Measurements from ENCODE around the gene RIOX2.

DNA sequence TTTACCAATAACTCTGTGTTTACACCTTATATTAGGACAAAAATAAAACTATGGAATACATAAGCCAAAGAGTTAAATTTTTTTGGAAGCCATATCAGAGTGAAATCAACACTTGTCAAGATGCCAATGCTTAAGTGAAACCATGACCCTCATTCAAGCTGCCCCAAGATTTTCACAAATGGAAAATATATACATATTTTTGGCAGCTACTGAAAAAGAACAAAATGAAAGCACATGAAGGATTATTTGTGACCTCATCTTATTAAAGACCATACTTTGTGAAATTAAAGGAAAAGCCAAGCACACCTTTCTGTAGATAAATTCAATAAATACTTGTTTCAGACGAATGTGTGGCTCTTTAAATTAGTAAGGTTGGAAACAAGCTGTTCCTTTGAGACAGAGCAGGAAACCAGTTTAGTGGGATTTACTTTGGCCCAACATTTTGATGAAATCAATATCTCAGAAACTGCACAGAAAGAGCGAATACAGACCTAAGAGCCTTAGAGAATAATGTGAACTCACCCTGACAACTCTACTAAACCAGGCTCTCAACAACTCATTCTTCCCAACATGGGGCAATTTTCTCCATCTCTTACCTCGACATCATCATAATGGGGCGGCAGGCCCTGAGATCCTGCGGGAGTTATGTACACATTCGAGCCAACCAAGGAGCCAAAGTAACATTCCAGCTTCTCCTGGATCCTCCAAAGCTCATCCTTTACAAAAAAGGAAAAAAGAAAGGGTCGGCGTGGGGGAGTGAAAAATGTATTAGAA lies 11.1 kb downstream of the RIOX2 start:
- TF ChIP-seq, protein P1, sequence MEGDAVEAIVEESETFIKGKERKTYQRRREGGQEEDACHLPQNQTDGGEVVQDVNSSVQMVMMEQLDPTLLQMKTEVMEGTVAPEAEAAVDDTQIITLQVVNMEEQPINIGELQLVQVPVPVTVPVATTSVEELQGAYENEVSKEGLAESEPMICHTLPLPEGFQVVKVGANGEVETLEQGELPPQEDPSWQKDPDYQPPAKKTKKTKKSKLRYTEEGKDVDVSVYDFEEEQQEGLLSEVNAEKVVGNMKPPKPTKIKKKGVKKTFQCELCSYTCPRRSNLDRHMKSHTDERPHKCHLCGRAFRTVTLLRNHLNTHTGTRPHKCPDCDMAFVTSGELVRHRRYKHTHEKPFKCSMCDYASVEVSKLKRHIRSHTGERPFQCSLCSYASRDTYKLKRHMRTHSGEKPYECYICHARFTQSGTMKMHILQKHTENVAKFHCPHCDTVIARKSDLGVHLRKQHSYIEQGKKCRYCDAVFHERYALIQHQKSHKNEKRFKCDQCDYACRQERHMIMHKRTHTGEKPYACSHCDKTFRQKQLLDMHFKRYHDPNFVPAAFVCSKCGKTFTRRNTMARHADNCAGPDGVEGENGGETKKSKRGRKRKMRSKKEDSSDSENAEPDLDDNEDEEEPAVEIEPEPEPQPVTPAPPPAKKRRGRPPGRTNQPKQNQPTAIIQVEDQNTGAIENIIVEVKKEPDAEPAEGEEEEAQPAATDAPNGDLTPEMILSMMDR (IDR thresholded peaks at IDR 0.05; ENCODE audit: low read length) = no peak
- no peak for TF ChIP-seq EZH2 (IDR thresholded peaks at IDR 0.05; ENCODE audit: borderline replicate concordance, low read length)

All from OCI-LY1 (cell line).